Measurements from ENCODE around the gene ZNF783.

The ZNF783 gene

GRCh38 chr7:149281508-149282330, 19.7 kb downstream of the ZNF783 start:
- no peak for DNase-seq (ENCODE audit: low read depth in 3 of 3)

- DNase-seq (ENCODE audit: low read depth in 3 of 3), result no peak
Measured at GRCh38 chr7:149282331-149282655, 20.3 kb downstream of the ZNF783 start.

GRCh38 chr7:149283321-149283720, 21.3 kb downstream of the ZNF783 start:
- no peak for DNase-seq (ENCODE audit: low read depth in 3 of 3)

DNA sequence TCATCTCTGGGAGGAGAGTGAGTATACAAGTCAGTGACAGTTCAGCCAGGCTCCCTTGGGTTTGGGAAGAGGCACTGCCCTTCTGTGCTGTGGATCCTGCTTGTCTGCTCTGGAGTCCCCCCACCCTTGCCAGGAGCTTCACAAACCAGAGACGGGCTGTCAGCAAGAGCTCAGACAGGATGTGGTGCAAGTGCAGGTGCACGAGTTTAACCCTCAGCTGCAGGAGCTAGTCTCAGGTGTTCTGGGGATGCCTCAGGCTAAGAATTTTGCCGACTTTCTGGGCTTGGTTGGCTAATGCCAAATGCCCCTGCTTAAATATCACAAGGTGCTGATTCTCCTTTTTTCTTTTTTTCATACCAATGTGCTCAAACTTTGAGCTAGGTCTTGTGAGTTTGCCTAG, 22.3 kb downstream of the ZNF783 start:
- peak in 1 of 3 experiments; percentile 7 for DNase-seq (ENCODE audit: low read depth in 3 of 3)

DNA sequence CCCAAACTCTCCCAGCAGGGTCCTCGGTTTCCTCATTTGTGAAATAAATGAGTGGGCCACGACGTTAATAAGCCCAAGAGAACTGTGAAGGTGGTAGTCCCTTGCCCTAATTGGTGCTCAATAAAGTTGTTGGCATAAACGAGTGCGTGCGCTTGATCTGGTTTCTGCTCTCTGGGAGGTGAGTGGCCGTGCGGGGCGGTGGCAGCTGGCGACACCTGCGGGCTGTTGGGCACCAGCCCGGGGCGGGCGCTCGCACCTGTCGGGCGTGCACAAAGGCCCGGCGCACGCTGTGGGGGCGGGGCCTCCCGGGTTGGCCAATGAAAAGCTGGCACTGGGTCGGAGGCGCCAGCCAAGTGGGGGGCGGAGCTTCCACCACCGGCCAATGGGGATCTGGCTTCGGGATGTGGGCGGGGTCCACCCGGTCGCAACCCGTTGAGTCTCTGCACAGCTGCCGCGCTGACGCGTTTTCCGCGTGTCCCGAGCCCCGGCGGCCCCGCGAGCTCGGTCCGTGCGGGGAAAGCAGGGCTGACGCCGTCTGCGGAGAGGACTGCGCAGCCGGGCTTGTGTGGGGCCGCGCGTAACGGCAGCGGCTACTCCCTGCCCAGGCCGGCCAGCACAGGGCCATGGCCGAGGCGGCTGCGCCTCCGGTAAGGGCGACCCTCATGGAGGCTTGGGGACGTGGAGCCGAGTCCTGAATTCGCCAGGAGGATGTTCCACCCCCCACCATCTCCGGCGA, 23.0 kb downstream of the ZNF783 start:
- peak; percentile 96 to 98 (median 97) for DNase-seq (ENCODE audit: low read depth in 3 of 3)

DNA sequence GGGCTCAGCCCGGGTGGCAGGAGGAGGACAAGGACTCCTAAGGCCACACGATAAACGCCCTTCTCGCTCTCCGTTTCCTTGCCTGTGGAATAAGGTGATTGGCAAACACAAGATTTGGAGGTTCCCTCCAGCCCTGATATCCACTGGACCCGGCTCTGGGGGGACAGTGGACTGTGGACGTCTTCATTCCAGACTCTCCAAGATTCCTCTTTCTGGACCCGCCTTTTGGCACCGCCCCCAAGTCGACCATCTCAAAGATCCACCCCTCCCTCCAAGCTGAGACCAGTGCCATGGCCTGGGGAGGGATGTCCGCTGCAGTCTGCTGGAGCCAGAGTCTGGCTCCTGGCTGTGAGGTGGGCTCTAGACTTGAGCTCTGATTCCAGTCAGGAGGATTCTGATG, 23.6 kb downstream of the ZNF783 start:
- DNase-seq (ENCODE audit: low read depth in 3 of 3), result no peak

DNA sequence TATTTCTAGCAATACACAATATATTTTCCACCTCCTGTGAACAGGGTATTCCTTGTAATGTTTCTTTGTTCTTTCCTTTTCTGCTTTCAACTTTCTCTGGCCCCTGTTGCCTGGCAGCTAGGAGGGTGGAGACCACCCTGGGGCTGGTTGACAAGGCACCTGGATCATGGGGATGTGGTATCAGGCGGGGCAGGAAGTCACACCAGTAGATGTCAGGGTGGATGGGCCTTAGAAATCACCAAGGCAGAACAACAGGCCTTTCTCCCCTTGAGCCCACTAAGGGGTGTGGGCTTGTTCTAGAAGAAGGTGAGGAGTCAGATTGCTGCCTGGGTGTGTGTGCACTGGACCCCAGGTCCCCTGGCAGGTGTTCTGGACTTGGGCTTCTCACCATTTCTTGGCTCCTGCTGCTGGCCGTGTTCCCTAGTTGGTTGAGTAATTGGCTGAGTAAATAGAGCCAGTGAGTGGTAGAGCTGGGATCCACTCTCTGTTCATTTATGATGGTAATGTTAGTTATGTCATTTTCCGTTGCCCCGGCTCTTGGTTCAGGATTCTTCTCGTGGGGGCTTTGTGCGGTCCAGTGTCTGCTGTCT, 24.9 kb downstream of the ZNF783 start:
- no peak for DNase-seq (ENCODE audit: low read depth in 3 of 3)

DNA sequence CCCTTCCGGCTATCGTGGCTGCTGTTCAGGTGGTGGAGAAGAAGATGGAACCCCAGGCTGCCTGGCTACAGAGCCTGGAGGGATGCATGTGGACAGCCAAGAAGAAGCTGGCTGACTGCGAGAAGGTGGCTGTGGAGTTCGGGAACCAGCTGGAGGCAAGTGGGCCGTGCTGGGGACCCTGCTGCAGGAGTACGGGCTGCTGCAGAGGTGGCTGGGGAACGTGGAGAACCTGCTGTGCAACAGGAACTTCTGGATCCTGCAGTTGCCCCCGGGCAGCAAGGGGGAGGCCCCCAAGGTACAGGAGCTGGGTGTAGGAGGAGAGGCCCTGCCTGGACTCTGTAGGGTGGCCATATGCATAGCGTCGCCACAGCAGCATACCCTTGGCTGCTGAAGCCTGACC, 25.6 kb downstream of the ZNF783 start:
- DNase-seq (ENCODE audit: low read depth in 3 of 3), result no peak

GRCh38 chr7:149289262-149289661, 27.3 kb downstream of the ZNF783 start:
- DNase-seq (ENCODE audit: low read depth in 3 of 3), result no peak

DNA sequence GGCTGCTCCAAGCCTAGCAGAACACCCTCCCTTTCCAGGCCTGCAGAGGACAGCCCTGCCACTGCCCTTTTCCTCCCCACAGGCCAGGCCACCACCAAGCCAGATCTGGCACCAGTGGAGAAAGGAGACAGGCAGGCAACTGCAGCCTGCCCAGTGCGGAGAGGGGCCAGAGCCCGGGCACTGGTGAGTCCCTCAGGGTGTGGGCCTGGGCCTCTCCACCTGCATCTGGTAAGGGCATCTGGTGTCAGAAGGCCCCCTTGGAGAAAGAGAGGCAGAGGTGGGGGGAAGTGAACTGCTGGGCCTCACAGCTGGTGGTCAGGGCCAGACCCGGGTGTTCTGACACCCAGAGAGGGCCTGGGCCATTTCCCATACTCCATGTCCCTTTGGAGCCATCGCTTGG, 27.9 kb downstream of the ZNF783 start:
- DNase-seq (ENCODE audit: low read depth in 3 of 3), result no peak

- DNase-seq (ENCODE audit: low read depth in 3 of 3), result no peak
Measured at GRCh38 chr7:149291036-149291780, 29.2 kb downstream of the ZNF783 start.

DNA sequence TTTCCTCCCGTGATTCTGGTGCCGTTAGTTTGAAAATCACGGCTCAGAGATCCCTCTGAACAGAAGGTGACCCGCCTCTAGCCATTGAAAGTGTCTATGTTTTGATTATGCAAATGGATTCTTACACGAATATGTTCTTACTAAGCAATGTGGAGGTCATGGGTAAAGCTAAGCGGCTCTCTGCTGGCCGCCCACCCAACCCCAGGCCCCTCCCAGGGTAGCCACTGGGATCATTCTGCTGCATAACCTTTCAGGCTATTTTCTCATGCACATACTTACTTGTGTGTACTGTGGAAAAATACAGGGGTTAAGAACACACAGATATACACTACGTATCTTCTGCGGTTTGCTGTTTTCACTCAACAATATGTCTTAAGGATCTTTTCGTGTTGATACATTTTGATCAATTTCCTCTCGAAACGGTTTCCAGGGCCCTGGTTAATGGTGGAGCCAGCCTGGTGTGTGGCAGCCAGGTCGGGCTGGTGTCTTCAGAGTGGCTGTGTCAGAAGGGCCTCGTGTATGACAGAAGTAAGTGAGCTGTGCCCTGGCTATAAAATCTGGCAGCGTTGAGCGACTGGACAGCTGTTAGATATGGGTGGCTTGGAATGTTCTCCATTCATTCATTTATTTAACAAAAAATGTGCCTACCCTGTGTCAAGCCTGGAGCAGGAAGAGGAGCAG, 29.9 kb downstream of the ZNF783 start:
- DNase-seq (ENCODE audit: low read depth in 3 of 3), result no peak

GRCh38 chr7:149292462-149292823, 30.4 kb downstream of the ZNF783 start:
- no peak for DNase-seq (ENCODE audit: low read depth in 3 of 3)

GRCh38 chr7:149293338-149293737, 31.3 kb downstream of the ZNF783 start:
- DNase-seq (ENCODE audit: low read depth in 3 of 3), result no peak

GRCh38 chr7:149293946-149294633, 32.1 kb downstream of the ZNF783 start:
- DNase-seq (ENCODE audit: low read depth in 3 of 3), result no peak

DNA sequence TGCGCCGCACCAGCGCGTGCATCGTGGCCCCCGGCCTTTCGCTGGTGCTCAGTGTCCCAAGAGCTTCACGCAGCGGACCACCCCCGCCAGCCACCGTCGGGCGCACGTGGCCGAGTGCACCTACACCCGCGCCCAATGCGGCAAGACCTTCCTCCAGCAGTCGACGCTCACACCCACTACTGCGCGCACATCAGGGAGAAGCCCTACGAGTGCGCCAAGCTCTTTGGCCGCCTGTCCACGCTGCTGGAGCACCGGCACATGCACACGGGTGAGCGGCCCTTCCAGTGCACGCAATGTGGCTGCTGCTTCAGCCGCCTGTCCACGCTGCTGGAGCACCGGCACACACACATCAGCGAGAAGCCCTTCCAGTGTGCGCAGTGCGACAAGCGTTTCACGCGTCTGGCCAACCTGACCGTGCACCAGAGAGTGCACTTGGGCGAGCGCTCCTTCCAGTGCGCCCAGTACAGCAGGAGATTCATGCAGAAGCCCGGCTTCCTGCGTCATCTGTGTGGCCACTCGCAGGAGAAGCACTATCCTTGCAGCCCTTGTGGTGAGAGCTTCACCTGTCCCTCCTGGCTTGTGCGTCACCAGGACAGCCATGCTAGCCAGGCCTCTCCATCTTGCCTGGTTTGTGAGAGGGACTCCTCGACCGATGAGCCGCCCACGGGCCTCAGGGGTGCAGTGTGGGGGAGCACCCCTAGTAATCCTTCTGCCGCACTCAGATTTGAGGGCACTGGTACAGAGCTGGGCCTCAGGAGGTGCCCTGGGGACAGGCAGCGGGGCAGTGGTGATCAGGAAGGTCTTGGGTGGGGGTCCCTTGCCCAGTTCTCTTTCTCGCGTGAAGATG, 32.9 kb downstream of the ZNF783 start:
- DNase-seq (ENCODE audit: low read depth in 3 of 3), result no peak

DNA sequence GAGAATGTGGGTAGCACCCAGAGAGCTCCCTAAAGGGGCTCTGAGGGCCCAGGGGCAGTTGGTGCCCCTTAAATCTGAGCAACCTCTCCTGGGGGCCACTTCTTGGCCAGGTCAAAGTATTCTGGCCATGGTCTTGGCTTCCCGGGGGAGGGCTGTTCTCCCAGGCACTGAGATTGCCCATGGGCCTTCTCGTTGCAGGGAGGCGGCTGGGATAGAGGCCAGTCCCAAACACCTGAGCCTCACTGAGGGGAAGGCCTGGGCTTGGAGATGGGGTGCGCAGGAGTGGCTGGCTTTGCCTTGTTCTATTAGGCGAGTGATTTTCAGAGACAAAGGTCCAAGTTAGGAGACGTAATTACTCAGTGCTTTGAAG, 33.5 kb downstream of the ZNF783 start:
- DNase-seq (ENCODE audit: low read depth in 3 of 3), result no peak

- no peak for DNase-seq (ENCODE audit: low read depth in 3 of 3)
Measured at GRCh38 chr7:149296368-149296767, 34.4 kb downstream of the ZNF783 start.

DNA sequence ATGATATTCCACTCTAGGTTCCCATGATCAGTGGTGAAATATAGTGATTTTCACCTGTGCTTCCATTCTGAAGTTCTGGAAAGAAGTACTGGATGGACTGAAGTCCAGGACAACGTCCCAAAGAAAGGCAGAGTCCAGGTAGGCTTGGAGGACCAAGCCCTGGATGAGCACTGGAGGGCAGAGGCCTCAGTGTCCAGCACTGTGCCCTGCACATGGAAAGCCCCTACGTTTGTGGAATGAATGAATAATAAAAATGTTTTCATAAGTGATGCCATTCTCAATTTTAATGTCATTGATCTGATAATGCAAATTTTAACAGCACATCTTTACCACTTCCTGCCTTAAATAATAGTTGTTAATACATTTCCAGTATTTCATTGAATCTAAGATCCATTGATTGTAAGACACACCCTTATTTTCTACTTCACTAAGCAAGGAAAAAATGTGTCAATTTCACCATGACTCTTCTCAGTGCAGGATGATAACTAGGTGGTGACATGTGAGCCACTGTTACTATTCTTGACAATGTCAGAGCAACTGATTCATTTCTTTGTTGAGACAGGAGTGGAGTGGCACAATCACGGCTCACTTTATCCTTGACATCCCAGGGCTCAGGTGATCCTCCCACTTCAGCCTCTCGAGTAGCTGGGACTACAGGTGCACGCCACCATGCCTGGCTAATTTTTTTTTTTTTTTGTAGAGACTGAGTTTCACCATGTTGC, 35.2 kb downstream of the ZNF783 start:
- no peak for DNase-seq (ENCODE audit: low read depth in 3 of 3)

All from stimulated activated CD4-positive, alpha-beta T cell treated with anti-CD3 and anti-CD28 coated beads, TNF-alpha, amount 100 ng/mL, for 4 hours (primary cell).